HepG2 (cell line): ENCODE results near the gene DNAJC15. TPM values are rescaled to one million over a fixed set of nuclear protein-coding genes. Genes with fewer than 3 reads are reported as not detected.

Source experiments
- ATAC-seq: fragments of 200-7000 bp; cut with Tn5 transposase; 3 replicates; pipeline ENCODE4 v1.9.1; 2020; ENCODE audit warnings: mild to moderate bottlenecking, moderate library complexity
- BruUV-seq: library from RNA; stranded (reverse); fragments of 400-500 nt; replicated peaks from 2 replicates; lab custom pipeline; 2021; lab: Mats Ljungman, UMichigan
- CTCF ChIA-PET: fragments of 300-600 bp; formaldehyde crosslinking; extraction: SDS; loops from one replicate; lab custom pipeline; 2021; ENCODE audit warnings: low total read pairs, inconsistent platforms, low intra/inter-chr PET ratio; lab: Yijun Ruan, JAX
- POLR2A ChIA-PET: fragments of 350-600 bp; sonication (Branson Sonifier 250); formaldehyde crosslinking; loops from one replicate; lab custom pipeline; 2020; ENCODE audit warnings: antibody characterized with exemption, inconsistent platforms; lab: Yijun Ruan, JAX
- DNase-seq: peaks from one replicate; pipeline ENCODE4 v3.0.0-alpha.2; 2015; ENCODE audit warnings: low spot score
- FAIRE-seq: peaks from 3 replicates; lab custom pipeline; 2011; peaks lifted over from hg19 to GRCh38; lab: Jason Lieb, UNC
- H2AFZ ChIP-seq: one replicate; pipeline ENCODE4 v1.6.1; 2011; ENCODE audit warnings: low read length, inconsistent platforms
- H3K27ac ChIP-seq: fragments of 300-600 bp; 3 replicates; pipeline ENCODE4 v1.8.0; 2011; ENCODE audit warnings: mixed run types, mild to moderate bottlenecking, mixed read lengths, low read length, inconsistent platforms; ENCODE audit not compliant: insufficient read depth; ENCODE audit errors: extremely low read length
- H3K27me3 ChIP-seq, 2 experiments: fragments of 200-600 bp in 1 of 2; 2 replicates in 1 of 2; 3 replicates in 1 of 2; pipeline versions ENCODE4 v1.6.0 to v1.8.0; 2011; ENCODE audit warnings: low read length in 2 of 2, mild to moderate bottlenecking in 2 of 2, moderate library complexity in 2 of 2, inconsistent platforms in 1 of 2; ENCODE audit not compliant: insufficient read depth in 2 of 2, control insufficient read depth in 1 of 2
- H3K36me3 ChIP-seq, 2 experiments: fragments of 200-600 bp in 1 of 2; replicated peaks in 1 of 2; 2 replicates in 1 of 2; 3 replicates in 1 of 2; pipeline versions ENCODE4 v1.5.1 to v1.8.0; 2011; ENCODE audit warnings: low read length in 2 of 2, inconsistent platforms in 1 of 2; ENCODE audit not compliant: insufficient read depth in 2 of 2, control insufficient read depth in 1 of 2
- H3K4me1 ChIP-seq: 2 replicates; pipeline ENCODE4 v1.5.1; 2012; ENCODE audit warnings: low read length, inconsistent platforms; ENCODE audit not compliant: insufficient read depth
- H3K4me2 ChIP-seq: 2 replicates; pipeline ENCODE4 v1.6.0; 2011; ENCODE audit warnings: low read depth, low read length, inconsistent platforms
- H3K4me3 ChIP-seq, 3 experiments: fragments of 200-600 bp in 1 of 3; sonication (generic), shearing (Covaris generic) in 1 of 3; replicated peaks in 1 of 3; 2 replicates each; pipeline ENCODE4 v1.5.1; 2011 to 2016; ENCODE audit warnings: low read length in 3 of 3, inconsistent platforms in 2 of 3, low read depth in 2 of 3, mild to moderate bottlenecking in 2 of 3, control low read depth in 1 of 3, mixed read lengths in 1 of 3; ENCODE audit not compliant: insufficient read depth in 1 of 3
- H3K79me2 ChIP-seq: one replicate; pipeline ENCODE4 v1.6.1; 2011; ENCODE audit warnings: low read length, inconsistent platforms; ENCODE audit not compliant: insufficient read depth
- H3K9ac ChIP-seq: 2 replicates; pipeline ENCODE4 v1.6.0; 2011; ENCODE audit warnings: mild to moderate bottlenecking, low read depth, low read length, inconsistent platforms; ENCODE audit not compliant: insufficient read depth
- H3K9me3 ChIP-seq: 2 replicates; pipeline ENCODE4 v1.5.1; 2012; ENCODE audit warnings: mild to moderate bottlenecking, low read length
- H4K20me1 ChIP-seq: 2 replicates; pipeline ENCODE4 v1.6.0; 2011; ENCODE audit warnings: inconsistent platforms, mild to moderate bottlenecking, low read length, moderate library complexity; ENCODE audit not compliant: insufficient read depth
- AGO1 ChIP-seq: fragments of 200-400 bp; formaldehyde crosslinking; IDR thresholded peaks from 2 replicates; pipeline ENCODE4 v1.6.1; 2017; ENCODE audit warnings: mild to moderate bottlenecking, low read depth, low read length, moderate library complexity; ENCODE audit not compliant: poor library complexity, severe bottlenecking
- CC2D1A ChIP-seq: sonication (generic); formaldehyde crosslinking; IDR thresholded peaks from 2 replicates; pipeline ENCODE4 v1.8.1; 2023; ENCODE audit warnings: mild to moderate bottlenecking, missing genetic modification reagents
- ERF ChIP-seq: IDR thresholded peaks from 2 replicates; pipeline ENCODE4 v1.6.1; 2018; ENCODE audit warnings: missing biosample characterization, missing genetic modification reagents
- FOSL2 ChIP-seq: sonication (generic); formaldehyde crosslinking; IDR thresholded peaks from 2 replicates; pipeline ENCODE4 v1.4.0; 2020; ENCODE audit warnings: missing genetic modification reagents
- NR3C1 ChIP-seq: sonication (generic); formaldehyde crosslinking; IDR thresholded peaks from 2 replicates; pipeline ENCODE4 v1.4.0; 2020; ENCODE audit warnings: missing genetic modification reagents
- RCOR2 ChIP-seq: IDR thresholded peaks from 2 replicates; pipeline ENCODE4 v1.6.1; 2016; ENCODE audit warnings: missing biosample characterization, missing genetic modification reagents
- SNAPC2 ChIP-seq: sonication (generic); formaldehyde crosslinking; IDR thresholded peaks from 2 replicates; pipeline ENCODE4 v1.8.1; 2022; ENCODE audit warnings: mild to moderate bottlenecking, missing genetic modification reagents
- YEATS4 ChIP-seq: sonication (generic); formaldehyde crosslinking; IDR thresholded peaks from 2 replicates; pipeline ENCODE4 v1.4.0; 2020; ENCODE audit warnings: missing genetic modification reagents, borderline replicate concordance
- ZNF546 ChIP-seq: sonication (generic); formaldehyde crosslinking; conservative IDR thresholded peaks from 2 replicates; pipeline ENCODE4 v1.8.1; 2023; ENCODE audit warnings: mild to moderate bottlenecking, missing genetic modification reagents
- ZNF550 ChIP-seq: sonication (generic); formaldehyde crosslinking; IDR thresholded peaks from 2 replicates; pipeline ENCODE4 v1.4.0; 2020; ENCODE audit warnings: mild to moderate bottlenecking, missing genetic modification reagents, borderline replicate concordance
- ZNF713 ChIP-seq: sonication (generic); formaldehyde crosslinking; IDR thresholded peaks from 2 replicates; pipeline ENCODE4 v1.4.0; 2020; ENCODE audit warnings: mild to moderate bottlenecking, missing genetic modification reagents
- ZNF720 ChIP-seq: sonication (generic); formaldehyde crosslinking; IDR thresholded peaks from 2 replicates; pipeline ENCODE4 v1.4.0; 2020; ENCODE audit warnings: missing genetic modification reagents
- ZNF883 ChIP-seq: sonication (generic); formaldehyde crosslinking; IDR thresholded peaks from 2 replicates; pipeline ENCODE4 v1.5.1; 2020; ENCODE audit warnings: mild to moderate bottlenecking, missing genetic modification reagents; ENCODE audit errors: not compliant biosample characterization
- WGBS: methylation state at CpG from one replicate; pipeline ENCODE4 v1.1.6; 2017; ENCODE audit warnings: low lambda C conversion rate; 5-methylcytosine and 5-hydroxymethylcytosine counted together
- in situ Hi-C: cut with HindIII; loops from 2 replicates; pipeline ENCODE4 v1.10.0; 2017; ENCODE audit warnings: low pct_unique_long_range_greater_than_20kb; ENCODE audit not compliant: extremely low pct_ligation_motif_present
- intact Hi-C: fragments of 100-400 bp; cut with micrococcal nuclease; formaldehyde crosslinking; loops from one replicate; pipeline ENCODE4 v1.10.0; 2022; ENCODE audit not compliant: unreplicated experiment
- polyA plus RNA-seq, 8 experiments: library from polyadenylated mRNA; depleted of rRNA in 3 of 8; stranded (reverse) in 7 of 8; unstranded in 1 of 8; fragments of >200 nt; fragmentation: Illumina TruSeq in 4 of 8; extraction: Trizol in 4 of 8; gene quantifications; 2 replicates each; pipeline versions ENCODE4 v1.2.1 to v1.2.3, GENCODE V29; 2011 to 2016; ENCODE audit warnings: low read depth in 4 of 8, missing spikeins in 1 of 8, mixed read lengths in 1 of 8; ENCODE audit not compliant: insufficient read depth in 1 of 8
- total RNA-seq, 5 experiments: library from RNA; depleted of rRNA; stranded (reverse); fragments of >200 nt; fragmentation: Illumina TruSeq; extraction: Trizol; gene quantifications; 2 replicates each; pipeline ENCODE4 v1.2.3, GENCODE V29; 2016; ENCODE audit warnings: low read depth in 1 of 5
- TF ChIP-seq, protein P1 (sequence below): IDR thresholded peaks from 2 replicates; pipeline ENCODE4 v1.6.1; 2016; ENCODE audit warnings: low read depth, control low read depth
- TF ChIP-seq, protein P2 (sequence below): sonication (generic); formaldehyde crosslinking; IDR thresholded peaks from 2 replicates; pipeline ENCODE4 v1.4.0; 2020; ENCODE audit warnings: missing genetic modification reagents, borderline replicate concordance
- TF ChIP-seq, protein P3 (sequence below): sonication (generic); formaldehyde crosslinking; IDR thresholded peaks from 2 replicates; pipeline ENCODE4 v1.8.0; 2022; ENCODE audit warnings: low read depth, missing genetic modification reagents
- TF ChIP-seq, protein P4 (sequence below): sonication (generic); formaldehyde crosslinking; conservative IDR thresholded peaks from 2 replicates; pipeline ENCODE4 v1.4.0; 2020; ENCODE audit warnings: mild to moderate bottlenecking, missing genetic modification reagents, moderate library complexity

DNAJC15 gene
- total and polyA plus RNA-seq, 2 of the 13 experiments (the other 11 are each of a cell fraction or from before 2014, with no cell fraction given), result 23.0 to 31.9 TPM

DNA sequence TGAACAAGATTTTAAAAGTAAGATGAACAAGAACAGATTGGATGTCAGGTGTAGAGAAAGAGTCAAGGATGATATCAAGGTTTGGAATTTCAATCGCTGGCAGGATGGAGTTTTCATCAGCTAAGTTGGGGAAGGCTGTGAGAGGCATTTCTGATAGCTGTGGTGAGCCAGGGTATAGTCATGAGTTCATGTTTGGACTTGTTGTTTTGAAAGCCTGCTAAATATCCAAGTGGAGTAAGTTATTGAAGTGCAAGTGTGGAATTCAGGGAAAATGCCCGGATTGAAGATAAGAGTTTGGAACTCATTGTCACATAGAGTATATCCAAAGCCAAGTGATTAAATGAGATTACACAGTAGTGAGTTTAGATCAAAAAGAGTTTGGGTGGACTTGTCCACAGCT, 20.4 kb upstream of the DNAJC15 start:
- no peak overlapping the region for H3K9ac ChIP-seq
- POLR2A ChIA-PET, result interaction anchor here (1.3 kb wide), 1 partner anchor 20 kb away, joined by 4 read pairs; no protein-coding TSS in a partner anchor
- H3K4me1 ChIP-seq, result peaks cover 41% of the 10 kb centered on the region
- no peaks in the 10 kb centered on the region for H3K79me2 ChIP-seq
- ATAC-seq (no peak), FAIRE-seq (no peak), DNase-seq (no peak)
- H3K27ac ChIP-seq, result no peak overlapping the region
- no peaks in the 10 kb centered on the region for H3K36me3 ChIP-seq
- no peaks in the 10 kb centered on the region for H3K27me3 ChIP-seq
- no peak overlapping the region for H2AFZ ChIP-seq
- no peaks in the 10 kb centered on the region for H4K20me1 ChIP-seq
- intact Hi-C loops (no loop called here), in situ Hi-C loops (no loop called here)
- H3K4me2 ChIP-seq, result no peak overlapping the region
- BruUV-seq, result no TSS peak
- WGBS, result 74% methylated on average over 2 of the region's 2 CpGs
- CTCF ChIA-PET, result no interaction called here
- TF ChIP-seq ZNF546 (CRISPR knock-in tag), result no peak
- TF ChIP-seq, protein P1, sequence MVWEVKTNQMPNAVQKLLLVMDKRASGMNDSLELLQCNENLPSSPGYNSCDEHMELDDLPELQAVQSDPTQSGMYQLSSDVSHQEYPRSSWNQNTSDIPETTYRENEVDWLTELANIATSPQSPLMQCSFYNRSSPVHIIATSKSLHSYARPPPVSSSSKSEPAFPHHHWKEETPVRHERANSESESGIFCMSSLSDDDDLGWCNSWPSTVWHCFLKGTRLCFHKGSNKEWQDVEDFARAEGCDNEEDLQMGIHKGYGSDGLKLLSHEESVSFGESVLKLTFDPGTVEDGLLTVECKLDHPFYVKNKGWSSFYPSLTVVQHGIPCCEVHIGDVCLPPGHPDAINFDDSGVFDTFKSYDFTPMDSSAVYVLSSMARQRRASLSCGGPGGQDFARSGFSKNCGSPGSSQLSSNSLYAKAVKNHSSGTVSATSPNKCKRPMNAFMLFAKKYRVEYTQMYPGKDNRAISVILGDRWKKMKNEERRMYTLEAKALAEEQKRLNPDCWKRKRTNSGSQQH (CRISPR knock-in tag), result no peak
- TF ChIP-seq ZNF713 (CRISPR knock-in tag), result no peak
- TF ChIP-seq YEATS4 (CRISPR knock-in tag), result no peak
- no peak for TF ChIP-seq CC2D1A (CRISPR knock-in tag)
- TF ChIP-seq ZNF550 (CRISPR knock-in tag), result no peak
- no peak for TF ChIP-seq RCOR2 (CRISPR knock-in tag)
- TF ChIP-seq, protein P2, sequence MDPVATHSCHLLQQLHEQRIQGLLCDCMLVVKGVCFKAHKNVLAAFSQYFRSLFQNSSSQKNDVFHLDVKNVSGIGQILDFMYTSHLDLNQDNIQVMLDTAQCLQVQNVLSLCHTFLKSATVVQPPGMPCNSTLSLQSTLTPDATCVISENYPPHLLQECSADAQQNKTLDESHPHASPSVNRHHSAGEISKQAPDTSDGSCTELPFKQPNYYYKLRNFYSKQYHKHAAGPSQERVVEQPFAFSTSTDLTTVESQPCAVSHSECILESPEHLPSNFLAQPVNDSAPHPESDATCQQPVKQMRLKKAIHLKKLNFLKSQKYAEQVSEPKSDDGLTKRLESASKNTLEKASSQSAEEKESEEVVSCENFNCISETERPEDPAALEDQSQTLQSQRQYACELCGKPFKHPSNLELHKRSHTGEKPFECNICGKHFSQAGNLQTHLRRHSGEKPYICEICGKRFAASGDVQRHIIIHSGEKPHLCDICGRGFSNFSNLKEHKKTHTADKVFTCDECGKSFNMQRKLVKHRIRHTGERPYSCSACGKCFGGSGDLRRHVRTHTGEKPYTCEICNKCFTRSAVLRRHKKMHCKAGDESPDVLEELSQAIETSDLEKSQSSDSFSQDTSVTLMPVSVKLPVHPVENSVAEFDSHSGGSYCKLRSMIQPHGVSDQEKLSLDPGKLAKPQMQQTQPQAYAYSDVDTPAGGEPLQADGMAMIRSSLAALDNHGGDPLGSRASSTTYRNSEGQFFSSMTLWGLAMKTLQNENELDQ (CRISPR knock-in tag), result no peak
- no peak for TF ChIP-seq SNAPC2 (CRISPR knock-in tag)
- TF ChIP-seq AGO1, result no peak
- TF ChIP-seq ZNF720 (CRISPR knock-in tag), result no peak
- TF ChIP-seq, protein P3, sequence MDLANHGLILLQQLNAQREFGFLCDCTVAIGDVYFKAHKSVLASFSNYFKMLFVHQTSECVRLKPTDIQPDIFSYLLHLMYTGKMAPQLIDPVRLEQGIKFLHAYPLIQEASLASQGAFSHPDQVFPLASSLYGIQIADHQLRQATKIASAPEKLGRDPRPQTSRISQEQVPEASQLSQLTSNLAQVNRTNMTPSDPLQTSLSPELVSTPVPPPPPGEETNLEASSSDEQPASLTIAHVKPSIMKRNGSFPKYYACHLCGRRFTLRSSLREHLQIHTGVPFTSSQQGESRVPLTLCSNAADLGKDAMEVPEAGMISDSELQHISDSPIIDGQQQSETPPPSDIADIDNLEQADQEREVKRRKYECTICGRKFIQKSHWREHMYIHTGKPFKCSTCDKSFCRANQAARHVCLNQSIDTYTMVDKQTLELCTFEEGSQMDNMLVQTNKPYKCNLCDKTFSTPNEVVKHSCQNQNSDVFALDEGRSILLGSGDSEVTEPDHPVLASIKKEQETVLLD (CRISPR knock-in tag), result no peak
- no peak for TF ChIP-seq ZNF883 (CRISPR knock-in tag)
- no peak for TF ChIP-seq ERF (CRISPR knock-in tag)
- TF ChIP-seq, protein P4, sequence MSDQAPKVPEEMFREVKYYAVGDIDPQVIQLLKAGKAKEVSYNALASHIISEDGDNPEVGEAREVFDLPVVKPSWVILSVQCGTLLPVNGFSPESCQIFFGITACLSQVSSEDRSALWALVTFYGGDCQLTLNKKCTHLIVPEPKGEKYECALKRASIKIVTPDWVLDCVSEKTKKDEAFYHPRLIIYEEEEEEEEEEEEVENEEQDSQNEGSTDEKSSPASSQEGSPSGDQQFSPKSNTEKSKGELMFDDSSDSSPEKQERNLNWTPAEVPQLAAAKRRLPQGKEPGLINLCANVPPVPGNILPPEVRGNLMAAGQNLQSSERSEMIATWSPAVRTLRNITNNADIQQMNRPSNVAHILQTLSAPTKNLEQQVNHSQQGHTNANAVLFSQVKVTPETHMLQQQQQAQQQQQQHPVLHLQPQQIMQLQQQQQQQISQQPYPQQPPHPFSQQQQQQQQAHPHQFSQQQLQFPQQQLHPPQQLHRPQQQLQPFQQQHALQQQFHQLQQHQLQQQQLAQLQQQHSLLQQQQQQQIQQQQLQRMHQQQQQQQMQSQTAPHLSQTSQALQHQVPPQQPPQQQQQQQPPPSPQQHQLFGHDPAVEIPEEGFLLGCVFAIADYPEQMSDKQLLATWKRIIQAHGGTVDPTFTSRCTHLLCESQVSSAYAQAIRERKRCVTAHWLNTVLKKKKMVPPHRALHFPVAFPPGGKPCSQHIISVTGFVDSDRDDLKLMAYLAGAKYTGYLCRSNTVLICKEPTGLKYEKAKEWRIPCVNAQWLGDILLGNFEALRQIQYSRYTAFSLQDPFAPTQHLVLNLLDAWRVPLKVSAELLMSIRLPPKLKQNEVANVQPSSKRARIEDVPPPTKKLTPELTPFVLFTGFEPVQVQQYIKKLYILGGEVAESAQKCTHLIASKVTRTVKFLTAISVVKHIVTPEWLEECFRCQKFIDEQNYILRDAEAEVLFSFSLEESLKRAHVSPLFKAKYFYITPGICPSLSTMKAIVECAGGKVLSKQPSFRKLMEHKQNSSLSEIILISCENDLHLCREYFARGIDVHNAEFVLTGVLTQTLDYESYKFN (CRISPR knock-in tag), result no peak
- no peak for TF ChIP-seq NR3C1
- TF ChIP-seq FOSL2 (CRISPR knock-in tag), result no peak
- no peak overlapping the region for H3K4me3 ChIP-seq
- no peaks in the 10 kb centered on the region for H3K9me3 ChIP-seq
